ENCODE measurements around the gene P2RY2.

DNA sequence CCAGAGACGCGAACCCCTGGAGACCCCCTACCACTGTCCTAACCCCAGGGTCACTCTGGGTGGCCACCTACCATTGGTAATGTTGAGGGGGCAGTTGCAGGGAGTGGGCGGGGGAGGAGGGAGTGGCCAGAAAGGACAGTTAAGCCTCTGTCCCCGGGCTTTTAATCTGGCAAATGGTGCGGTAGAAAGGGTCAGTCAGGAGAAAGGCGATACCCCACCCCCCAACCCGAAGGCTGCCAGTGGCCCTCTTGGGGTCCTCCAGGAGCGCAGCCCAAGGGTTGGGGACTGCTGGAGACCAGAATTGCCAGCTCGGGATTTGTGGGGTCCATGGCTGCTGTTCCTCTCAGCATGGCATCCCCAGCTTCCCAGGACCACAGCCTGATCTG lies 742 bp downstream of the P2RY2 start:
- TF ChIP-seq EZH2 (IDR thresholded peaks at IDR 0.05; ENCODE audit: borderline replicate concordance, low read depth, low read length) (no peak), BRCA1 (IDR thresholded peaks at IDR 0.05) (no peak), BRCA1 (CRISPR knock-in tag; IDR thresholded peaks at IDR 0.05) (no peak), POLR2AphosphoS5 (IDR thresholded peaks at IDR 0.05; ENCODE audit: control insufficient read depth, insufficient read depth, low read depth, low read length) (no peak)

Data from K562 (cell line).